Measurements from ENCODE around the gene CCPG1.
"Not testable (repeated sequence)": the region's sequence is repeated elsewhere in the genome, so short reads cannot be mapped to it uniquely, and the experiment has no call there.

Gene CCPG1, protein sequence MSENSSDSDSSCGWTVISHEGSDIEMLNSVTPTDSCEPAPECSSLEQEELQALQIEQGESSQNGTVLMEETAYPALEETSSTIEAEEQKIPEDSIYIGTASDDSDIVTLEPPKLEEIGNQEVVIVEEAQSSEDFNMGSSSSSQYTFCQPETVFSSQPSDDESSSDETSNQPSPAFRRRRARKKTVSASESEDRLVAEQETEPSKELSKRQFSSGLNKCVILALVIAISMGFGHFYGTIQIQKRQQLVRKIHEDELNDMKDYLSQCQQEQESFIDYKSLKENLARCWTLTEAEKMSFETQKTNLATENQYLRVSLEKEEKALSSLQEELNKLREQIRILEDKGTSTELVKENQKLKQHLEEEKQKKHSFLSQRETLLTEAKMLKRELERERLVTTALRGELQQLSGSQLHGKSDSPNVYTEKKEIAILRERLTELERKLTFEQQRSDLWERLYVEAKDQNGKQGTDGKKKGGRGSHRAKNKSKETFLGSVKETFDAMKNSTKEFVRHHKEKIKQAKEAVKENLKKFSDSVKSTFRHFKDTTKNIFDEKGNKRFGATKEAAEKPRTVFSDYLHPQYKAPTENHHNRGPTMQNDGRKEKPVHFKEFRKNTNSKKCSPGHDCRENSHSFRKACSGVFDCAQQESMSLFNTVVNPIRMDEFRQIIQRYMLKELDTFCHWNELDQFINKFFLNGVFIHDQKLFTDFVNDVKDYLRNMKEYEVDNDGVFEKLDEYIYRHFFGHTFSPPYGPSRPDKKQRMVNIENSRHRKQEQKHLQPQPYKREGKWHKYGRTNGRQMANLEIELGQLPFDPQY

DNA sequence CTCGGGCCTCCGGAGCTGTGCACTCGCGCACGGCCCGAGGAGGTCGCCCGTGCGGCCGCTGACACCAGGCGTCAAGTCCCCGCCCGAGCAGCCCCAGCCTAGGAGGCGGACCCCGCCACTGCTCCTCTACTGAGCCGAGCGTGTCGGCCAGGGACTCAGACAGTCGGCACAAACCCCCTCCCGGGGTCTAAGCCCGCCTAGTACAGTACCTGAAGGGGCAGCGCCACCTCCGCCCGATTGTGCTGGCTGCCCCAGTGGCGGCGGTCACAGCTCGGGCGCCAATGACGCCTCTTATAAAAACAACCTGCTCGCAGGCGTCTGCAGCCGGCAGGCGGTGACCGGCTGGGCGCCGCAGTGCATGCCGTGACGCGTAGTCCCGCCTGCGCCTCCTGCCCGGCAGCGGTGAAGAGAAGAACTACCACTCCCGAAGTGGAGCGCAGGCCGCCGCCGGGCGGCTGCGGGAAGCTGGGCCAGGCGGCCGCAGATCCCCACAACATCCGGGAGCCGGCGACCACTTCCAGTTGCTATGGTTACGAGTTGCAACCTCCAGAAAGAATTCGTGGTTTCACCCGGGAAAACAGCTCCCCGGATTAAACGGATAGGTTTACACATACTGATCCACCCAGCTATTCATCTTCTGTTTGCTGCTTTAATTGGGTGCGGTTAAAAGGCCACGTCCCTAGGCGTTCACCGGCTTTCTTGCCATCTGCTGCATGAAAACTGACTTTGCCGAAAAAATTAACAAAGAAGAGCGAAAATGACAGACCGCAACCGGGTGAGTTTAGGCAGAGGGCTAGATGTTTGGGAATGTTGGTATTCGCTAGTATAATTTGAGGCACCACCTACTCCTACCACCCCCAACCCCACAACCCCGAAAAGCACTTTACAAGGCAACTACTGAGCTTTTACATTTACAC is at the start of gene CCPG1, which contains the start of gene PIERCE2:
CCPG1 (minus strand) TSS at position 348 of the 917 bp plus-strand sequence. CDS start 18,935 bp downstream, outside the sequence.
PIERCE2 (plus strand) TSS at position 484 of the 917 bp plus-strand sequence; CDS start at position 758, 274 bp downstream.
- DNase-seq, result peak; percentile 93

DNA sequence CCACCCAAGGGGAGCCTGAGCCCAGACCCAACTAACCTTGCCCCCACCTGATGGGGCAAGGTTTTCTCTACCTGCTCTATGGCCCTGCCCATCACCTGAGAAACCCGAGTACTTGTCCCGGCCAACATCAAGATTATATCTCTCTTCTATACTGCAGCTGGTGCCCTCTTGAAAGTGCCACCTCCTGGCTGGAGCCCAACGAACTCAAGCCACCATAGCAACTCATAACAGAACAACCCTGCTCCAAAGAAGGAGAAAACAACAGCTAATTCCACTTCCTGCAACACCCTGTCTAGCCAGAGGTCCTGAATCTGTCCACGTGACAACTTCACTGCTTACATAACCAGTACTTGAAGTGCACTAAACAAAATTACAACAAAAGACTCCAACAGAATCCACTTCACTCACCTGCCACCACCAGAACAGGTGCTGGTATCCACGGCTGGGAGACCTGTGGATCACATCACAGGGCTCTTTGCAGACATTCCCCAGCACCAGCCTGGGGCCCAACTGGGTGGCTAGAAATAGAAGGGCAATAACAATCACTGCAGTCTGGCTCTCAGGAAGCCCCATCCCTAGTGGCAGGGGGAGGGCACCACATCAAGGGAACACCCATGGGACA is 49.4 kb upstream of the CCPG1 start:
- DNase-seq, result peak; percentile 84

DNA sequence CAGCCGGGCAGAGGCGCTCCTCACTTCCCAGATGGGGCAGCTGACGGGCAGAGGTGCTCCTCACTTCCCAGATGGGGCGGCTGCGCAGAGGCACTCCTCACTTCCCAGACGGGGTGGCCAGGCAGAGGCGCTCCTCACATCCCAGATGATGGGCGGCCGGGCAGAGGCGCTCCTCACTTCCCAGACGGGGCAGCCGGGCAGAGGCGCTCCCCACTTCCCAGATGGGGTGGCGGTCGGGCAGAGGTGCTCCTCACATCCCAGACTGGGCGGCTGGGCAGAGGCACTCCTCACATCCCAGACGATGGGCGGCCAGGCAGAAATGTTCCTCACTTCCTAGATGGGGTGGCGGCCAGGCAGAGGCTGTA is 38.9 kb upstream of the CCPG1 start:
- DNase-seq, result not testable (repeated sequence)

DNA sequence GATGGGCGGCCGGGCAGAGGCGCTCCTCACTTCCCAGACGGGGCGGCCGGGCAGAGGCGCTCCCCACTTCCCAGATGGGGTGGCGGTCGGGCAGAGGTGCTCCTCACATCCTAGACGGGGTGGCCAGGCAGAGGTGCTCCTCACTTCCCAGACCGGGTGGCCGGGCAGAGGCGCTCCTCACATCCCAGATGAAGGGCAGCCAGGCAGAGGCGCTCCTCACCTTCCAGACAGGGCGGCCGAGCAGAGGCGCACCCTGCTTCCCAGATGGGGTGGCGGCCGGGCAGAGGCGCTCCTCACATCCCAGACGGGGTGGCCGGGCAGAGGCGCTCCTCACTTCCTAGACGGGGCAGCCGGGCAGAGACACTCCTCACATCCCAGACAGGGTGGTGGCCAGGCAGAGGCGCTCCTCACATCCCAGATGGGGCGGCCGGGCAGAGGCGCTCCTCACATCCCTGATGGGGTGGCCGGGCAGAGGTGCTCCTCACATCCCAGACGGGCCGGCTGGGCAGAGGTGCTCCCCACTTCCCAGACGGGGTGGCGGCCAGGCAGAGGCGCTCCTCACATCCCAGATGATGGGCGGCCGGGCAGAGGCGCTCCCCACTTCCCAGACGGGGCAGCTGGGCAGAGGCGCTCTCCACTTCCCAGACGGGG is 38.3 kb upstream of the CCPG1 start:
- DNase-seq, result not testable (repeated sequence)

DNA sequence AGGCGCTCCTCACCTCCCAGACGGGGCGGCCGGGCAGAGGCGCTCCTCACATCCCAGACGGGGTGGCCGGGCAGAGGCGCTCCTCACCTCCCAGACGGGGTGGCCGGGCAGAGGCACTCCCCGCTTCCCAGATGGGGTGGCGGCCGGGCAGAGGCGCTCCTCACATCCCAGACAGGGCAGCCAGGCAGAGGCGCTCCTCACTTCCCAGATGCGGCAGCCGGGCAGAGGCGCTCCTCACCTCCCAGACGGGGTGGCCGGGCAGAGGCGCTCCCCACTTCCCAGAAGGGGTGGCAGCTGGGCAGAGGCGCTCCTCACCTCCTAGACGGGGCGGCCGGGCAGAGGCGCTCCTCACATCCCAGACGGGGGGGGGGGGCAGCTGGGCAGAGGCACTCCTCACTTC is 37.8 kb upstream of the CCPG1 start:
- DNase-seq, result not testable (repeated sequence)

DNA sequence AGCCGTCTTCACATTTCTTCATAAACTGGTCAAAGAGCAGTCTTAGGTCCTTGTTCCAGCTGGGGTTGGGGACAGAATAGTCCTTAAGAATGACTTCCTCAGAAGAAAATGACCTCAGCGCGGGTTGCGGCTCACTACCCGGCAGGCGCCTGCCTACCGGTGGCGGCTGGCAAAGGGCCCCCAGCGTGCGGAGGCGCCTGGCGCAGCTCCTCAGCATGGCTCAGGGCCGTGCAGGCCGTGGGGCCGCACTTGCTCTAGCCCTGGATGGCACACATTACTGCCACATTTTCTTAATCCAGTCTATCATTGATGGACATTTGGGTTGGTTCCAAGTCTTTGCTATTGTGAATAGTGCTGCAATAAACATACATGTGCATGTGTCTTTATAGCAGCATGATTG is 35.0 kb upstream of the CCPG1 start:
- not testable (repeated sequence) for DNase-seq

DNA sequence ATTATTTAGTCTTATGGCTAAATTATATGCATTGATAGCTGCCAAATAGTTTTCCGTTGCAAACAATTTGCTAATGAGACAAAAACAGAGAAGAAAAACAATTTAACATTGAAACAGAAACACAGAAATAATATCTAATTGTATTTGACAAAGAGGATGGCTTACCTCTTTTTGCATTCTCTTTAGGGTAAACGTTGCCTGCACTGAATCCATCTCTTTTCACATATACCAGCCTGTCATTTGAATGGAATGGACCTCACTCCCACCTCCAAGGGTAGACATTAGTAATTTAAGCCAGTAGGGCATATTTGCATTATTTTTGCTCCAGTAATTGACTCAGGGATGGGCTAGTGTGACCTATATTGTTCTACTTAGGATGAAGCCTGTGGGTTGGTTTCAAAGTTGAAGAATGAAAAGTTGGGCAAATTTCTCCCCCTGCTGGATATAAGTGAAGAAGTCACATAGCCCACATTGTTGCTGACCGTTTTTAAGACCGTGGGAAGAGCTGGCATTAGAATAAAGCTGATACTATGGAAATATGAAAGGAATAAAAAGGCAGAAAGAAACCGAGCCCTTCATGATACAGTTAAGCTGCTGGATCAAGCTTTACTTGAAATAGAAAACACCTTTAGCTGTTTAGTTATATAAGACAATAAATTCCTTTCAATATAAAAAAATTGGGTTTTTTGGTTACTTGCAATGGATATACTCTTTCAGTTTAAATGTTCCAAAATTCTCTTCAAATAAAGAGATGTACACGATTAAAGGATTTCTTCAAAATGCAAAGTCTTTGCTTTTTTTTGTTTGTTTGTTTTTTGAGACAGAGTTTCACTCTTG is 27.0 kb upstream of the CCPG1 start:
- DNase-seq, result no peak

DNA sequence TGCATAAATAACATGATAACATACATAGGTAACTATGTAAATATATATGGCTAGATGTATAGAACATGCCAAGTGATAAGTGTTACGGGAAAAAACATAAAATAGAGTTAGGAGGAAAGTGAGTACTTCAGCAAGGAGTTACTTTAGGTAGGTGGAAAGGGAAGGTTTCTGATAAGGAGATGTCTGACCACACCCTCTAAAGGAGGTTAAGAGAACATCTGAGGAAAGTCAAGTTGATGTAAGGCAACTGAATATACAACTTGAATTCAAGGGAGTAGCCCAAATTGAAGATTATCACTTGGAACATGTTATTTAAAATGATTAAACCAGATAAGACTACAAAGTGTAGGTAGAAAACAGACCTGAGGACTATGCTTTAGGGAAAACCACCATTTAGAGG is 13.9 kb upstream of the CCPG1 start:
- no peak for DNase-seq

DNA sequence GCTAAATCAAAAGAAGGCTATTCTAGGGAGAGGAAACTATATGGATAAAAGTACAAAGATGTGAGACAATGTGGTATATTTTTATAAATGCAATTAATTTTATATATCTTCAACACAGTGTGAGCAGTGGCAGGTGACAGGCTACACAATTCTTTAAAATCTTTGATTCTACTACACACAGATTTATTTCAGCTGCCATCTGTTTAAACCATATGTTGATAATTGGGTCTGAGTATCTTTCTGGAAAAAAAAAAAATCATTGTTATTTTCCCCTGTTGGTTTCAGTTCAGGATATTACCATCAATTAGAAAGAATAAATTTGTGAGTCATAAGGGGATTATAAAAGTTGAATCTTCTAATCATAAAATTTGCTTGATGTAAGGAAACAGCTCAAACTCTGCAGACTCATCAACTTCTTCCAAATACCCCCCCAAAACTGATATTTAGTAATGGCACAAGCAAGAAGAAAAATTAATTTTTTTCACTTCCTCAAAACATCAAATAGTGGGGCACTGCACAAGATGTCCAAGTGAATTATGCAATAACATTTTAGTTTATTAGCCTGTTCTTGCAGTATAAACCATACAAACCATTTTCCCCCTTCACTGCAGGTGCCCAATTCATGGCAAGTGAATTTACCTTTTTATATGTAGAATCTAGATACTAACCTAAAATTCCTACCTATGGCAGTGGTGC is 12.2 kb upstream of the CCPG1 start:
- DNase-seq, result no peak

DNA sequence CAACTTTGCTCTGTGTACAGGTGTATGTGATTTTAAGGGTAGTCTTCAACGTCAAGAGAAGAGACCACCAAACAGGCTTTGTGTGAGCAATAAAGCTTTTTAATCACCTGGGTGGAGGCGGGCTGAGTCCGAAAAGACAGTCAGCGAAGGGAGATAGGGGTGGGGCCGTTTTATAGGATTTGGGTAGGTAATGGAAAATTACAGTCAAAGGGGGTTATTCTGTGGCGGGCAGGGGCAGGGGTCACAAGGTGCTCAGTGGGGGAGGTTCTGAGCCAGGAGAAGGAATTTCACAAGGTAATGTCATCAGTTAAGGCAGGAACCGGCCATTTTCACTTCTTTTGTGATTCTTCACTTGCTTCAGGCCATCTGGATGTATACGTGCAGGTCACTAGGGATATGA is 9.5 kb upstream of the CCPG1 start:
- DNase-seq, result not testable (repeated sequence)

DNA sequence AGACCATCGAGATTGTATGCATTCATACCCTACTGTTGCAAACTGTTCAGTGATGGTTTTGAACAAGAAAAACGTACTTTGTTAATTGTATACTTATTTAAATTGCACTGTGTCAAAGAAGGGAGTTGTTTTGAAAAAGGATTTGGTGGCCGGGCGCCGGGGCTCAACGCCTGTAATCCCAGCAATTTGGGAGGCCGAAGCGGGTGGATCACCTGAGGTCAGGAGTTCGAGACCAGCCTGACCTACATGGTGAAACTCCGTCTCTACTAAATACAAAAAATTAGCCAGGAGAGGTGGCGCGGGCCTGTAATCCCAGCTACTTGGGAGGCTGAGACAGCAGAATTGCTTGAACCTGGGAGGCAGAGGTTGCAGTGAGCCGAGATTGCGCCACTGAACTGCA is 817 bp upstream of the CCPG1 start:
- DNase-seq, result not testable (repeated sequence)

DNA sequence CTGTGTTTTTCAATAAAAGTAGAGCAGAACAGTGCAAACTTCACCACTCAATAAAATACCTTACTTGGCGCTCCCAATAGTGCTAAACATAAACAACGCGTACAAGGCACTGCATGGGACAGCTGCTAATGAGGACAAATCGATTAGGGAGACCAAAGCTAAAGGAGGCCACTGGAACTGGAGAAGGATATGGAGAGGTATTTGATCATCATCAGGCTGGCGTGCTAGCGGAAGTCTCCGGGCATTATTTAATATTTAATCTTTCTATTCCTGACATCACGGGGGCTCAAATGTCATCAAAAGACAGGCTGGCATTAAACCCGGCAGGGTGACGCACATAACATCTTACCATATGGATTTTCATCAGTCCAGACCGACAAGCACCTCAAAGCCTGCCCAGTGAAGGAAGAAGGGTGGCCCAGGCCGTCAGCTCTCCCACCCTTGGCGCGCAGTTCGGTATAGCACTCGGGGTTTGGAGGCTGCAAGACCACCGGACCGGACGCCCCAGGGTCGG is 604 bp downstream of the CCPG1 start:
- no peak for DNase-seq

DNA sequence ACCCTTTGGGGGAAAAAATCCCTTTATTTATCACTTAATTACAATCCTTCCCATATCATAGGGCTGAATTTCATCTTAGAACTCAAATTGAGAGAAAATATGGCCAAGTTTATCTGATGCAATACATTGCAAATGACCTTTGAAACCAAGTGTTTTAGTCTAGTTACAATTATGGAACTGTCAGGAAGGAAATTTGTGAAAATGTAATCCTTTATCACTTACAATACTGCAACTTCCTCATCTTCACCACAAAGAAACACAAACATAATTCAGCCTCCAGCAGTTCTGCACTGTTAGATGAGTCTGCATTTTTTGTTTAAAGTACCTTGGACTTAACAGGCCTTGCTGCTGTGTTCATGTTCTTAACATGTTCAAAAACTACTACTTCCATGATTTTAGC is 4.6 kb downstream of the CCPG1 start:
- DNase-seq, result no peak

DNA sequence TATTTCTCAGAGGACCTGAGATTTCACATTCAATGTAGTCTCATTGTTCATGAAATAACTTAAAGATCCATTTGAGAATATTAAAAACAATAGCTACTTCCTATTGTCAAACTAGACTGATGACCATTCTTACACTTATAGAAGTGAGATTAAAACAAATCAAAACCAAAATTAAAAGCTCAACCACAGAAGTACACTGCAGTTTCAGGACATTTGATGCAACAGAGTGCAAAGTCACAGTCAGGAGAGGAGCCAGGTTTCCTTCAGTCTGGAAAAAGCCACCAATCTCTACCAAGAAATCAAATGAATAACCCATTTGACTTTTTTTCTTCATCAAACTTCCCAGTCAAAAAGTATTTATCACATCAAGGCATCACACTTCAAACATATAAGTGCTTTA is 5.5 kb downstream of the CCPG1 start:
- DNase-seq, result no peak

DNA sequence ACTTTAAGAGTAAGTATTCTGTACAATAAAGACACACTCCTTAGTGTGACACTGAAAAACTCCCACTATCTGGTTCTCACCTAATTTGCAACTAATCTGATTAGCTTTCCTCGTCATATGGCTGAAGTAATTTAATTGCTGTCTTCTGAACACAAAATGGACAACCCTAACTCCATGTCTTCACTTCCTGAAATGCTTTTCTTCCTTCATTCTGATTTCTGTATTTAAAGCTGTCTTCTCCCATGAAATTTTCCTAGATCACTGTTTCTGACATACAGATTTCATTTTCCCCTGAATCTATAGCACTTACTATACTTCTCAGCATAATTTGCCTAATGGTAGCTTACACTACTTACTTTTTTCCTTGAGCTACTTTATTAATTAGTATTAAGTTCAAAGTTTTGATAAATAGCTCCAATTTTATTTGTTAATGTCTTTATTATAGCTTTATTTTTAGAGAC is 6.3 kb downstream of the CCPG1 start:
- no peak for DNase-seq

DNA sequence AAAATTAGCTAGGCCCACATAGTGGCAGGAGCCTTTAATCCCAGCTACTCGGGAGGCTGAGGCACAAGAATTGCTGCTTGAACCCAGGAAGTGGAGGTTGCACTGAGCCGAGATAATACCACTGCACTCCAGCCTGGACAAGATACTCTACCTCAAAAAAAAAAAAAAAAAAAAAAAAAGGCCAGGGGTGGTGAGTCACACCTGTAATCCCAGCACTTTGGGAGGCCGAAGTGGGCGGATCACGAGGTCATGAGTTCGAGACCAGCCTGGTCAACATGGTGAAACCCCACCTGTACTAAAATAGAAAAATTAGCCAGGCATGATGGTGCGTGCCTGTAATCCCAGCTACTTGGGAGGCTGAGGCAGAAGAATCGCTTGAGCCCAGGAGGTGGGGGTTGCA is 8.1 kb downstream of the CCPG1 start:
- DNase-seq, result not testable (repeated sequence)

DNA sequence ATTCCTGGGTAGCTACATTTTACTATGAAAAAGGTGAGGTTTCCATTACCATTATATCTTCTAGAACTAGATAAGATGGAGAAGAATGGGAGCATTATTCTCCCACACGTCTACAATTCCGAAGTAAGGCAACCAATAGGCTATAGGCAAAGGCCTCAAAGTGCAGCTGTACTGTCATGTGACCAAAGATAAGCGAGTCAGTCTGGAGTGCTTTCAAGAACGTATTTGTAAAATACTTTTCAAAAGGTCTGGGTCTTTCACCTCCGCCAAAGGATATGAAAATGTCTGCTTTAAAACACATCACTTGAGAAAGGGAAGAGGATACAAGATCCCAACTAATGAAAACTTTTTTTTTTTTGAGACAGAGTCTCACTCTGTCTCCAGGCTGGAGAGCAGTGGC is 9.9 kb downstream of the CCPG1 start:
- no peak for DNase-seq

DNA sequence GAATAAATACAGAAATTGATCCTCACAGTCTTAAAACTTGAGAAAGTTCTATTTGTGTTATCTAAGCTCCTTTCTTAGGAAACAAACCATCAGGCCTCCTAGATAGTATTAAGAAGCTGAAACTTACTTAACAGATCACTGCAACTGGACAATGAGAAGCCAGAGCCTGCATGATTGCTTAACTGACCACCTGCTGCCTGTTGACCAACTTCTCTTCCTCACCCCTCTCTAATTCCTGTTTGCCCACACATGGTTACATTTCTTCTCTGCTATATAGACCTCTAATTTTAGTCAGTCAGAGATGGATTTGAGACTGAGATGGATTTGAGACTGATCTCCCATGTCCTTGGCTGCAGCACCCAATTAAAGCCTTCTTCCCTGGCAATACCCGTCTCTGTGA is 13.5 kb downstream of the CCPG1 start:
- DNase-seq, result no peak

DNA sequence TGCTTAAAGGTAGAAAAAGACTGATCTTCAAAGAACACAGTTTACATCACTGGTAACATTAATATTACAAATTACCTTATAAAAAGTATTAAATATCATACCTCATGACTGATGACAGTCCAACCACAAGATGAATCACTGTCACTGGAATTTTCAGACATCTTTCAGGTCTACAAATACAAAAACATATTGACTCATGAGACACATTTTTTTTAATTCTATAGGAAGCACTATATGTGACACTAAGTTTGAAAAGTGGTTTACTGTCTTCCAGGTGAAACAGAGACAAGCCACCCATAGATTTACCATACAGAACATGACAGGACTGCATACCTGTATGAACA is 18.9 kb downstream of the CCPG1 start:
- DNase-seq, result no peak

DNA sequence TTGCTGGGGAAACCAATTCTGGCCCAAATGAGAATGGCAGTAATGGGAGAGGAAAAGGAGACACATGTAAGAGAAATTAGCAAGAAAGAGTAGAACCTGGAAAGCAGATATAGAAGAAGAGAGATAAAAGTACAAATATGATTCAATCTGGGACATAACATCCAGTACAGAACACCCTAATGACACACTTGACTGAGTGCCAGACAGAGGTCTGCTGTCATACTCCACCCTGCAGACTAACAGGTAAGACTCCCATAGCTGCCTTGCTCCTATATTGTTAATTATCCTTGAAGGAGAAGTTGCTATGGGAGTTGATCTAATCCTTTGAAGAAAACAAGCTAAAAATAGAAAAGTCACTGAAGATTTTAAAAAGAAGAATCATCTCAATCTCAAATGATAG is 21.1 kb downstream of the CCPG1 start:
- no peak for DNase-seq
